PC-9 (cell line): ENCODE data around the gene UPK1B. TPM values are rescaled to one million over a fixed set of nuclear protein-coding genes. Genes with fewer than 3 reads are reported as not detected.
A peak's percentile ranks its signal among the peaks of the same experiment; 100 is the strongest.

Source experiments
- BruUV-seq: library from RNA; stranded (reverse); fragments of 400-500 nt; replicated peaks from 2 replicates; lab custom pipeline; 2021; lab: Mats Ljungman, UMichigan
- CTCF ChIA-PET: fragments of 300-600 bp; sonication (Branson Sonifier 250); formaldehyde crosslinking; loops from one replicate; lab custom pipeline; 2022; ENCODE audit warnings: antibody characterized with exemption; lab: Charles Lee
- POLR2A ChIA-PET: fragments of 300-600 bp; sonication (Branson Sonifier 250); formaldehyde crosslinking; loops from one replicate; lab custom pipeline; 2022; ENCODE audit warnings: antibody characterized with exemption; ENCODE audit not compliant: unreplicated experiment; lab: Charles Lee
- DNase-seq, 2 experiments: peaks; one replicate each; pipeline versions ENCODE4 v3.0.0 to v3.0.0-alpha.2; 2015 to 2022; ENCODE audit warnings: mixed read lengths in 1 of 2
- H2AFZ ChIP-seq: fragments of 200-600 bp; sonication (generic); 2 replicates; pipeline ENCODE4 v1.8.1; 2017; ENCODE audit warnings: antibody characterized with exemption
- H3F3A ChIP-seq: fragments of 200-600 bp; sonication (generic); 2 replicates; pipeline ENCODE4 v1.8.1; 2017; ENCODE audit warnings: antibody characterized with exemption, mild to moderate bottlenecking, low read depth; ENCODE audit not compliant: insufficient read depth
- H3K27ac ChIP-seq: fragments of 200-600 bp; sonication (generic); 2 replicates; pipeline ENCODE4 v1.6.1; 2016; ENCODE audit warnings: mixed run types
- H3K27me3 ChIP-seq: fragments of 200-600 bp; sonication (generic); 2 replicates; pipeline ENCODE4 v1.6.1; 2016; ENCODE audit warnings: low read depth, mixed run types; ENCODE audit not compliant: insufficient read depth
- H3K36me3 ChIP-seq: fragments of 200-600 bp; sonication (generic); 2 replicates; pipeline ENCODE4 v1.6.1; 2016; ENCODE audit warnings: low read depth, mixed run types
- H3K4me1 ChIP-seq: fragments of 200-600 bp; sonication (generic); replicated peaks from 2 replicates; pipeline ENCODE4 v1.6.1; 2016; ENCODE audit warnings: mixed run types; ENCODE audit not compliant: insufficient read depth
- H3K4me2 ChIP-seq: fragments of 200-600 bp; sonication (generic); 2 replicates; pipeline ENCODE4 v1.6.1; 2017; ENCODE audit warnings: mixed run types
- H3K4me3 ChIP-seq: fragments of 200-600 bp; sonication (generic); 2 replicates; pipeline ENCODE4 v1.6.1; 2016; ENCODE audit warnings: mixed run types
- H3K79me2 ChIP-seq: fragments of 200-600 bp; sonication (generic); 2 replicates; pipeline ENCODE4 v1.6.1; 2017; ENCODE audit warnings: low read depth, mixed run types
- H3K9me2 ChIP-seq: fragments of 200-600 bp; sonication (generic); 2 replicates; pipeline ENCODE4 v1.8.1; 2017; ENCODE audit warnings: mild to moderate bottlenecking; ENCODE audit not compliant: insufficient read depth
- H3K9me3 ChIP-seq: fragments of 200-600 bp; sonication (generic); 2 replicates; pipeline ENCODE4 v1.8.1; 2016; ENCODE audit warnings: low read depth; ENCODE audit not compliant: insufficient read depth
- H4K20me1 ChIP-seq: fragments of 200-600 bp; sonication (generic); 2 replicates; pipeline ENCODE4 v1.8.1; 2017; ENCODE audit not compliant: insufficient read depth
- EZH2 ChIP-seq: fragments of 200-600 bp; sonication (generic); IDR thresholded peaks from 2 replicates; pipeline ENCODE4 v1.8.0; 2017; ENCODE audit warnings: antibody characterized with exemption, low read depth
- intact Hi-C: fragments of 100-400 bp; cut with micrococcal nuclease; formaldehyde crosslinking; loops from one replicate; pipeline ENCODE4 v1.10.0; 2022; ENCODE audit not compliant: unreplicated experiment
- total RNA-seq: library from RNA; stranded (reverse); gene quantifications from 2 replicates; pipeline ENCODE4 v1.2.3, GENCODE V29; 2021
- TF ChIP-seq, protein P1 (sequence below): fragments of 200-600 bp; sonication (generic); conservative IDR thresholded peaks from 2 replicates; pipeline ENCODE4 v1.6.1; 2017; ENCODE audit warnings: mixed run types, antibody characterized with exemption, mild to moderate bottlenecking, moderate library complexity

UPK1B gene
- total RNA-seq, 1 experiment from 2014 or later: not detected

DNA sequence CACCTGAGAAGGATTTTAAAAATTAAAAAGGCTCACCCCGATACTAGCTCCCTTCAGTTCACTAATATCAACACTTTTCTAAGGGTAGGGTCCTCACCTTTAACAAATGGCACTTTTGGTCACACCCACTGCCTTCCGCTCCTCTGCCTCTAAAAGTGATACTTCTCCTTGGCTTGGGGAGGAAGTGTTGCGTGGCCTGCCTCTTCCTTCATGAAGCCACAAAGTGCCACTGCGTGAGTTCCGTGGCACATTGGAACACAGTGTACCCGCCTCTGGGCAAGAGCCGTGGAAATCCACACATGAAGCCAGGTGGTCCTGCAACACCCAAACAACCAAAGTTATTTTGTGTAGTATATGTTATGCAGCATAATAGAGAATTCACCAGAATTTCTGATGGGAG lies 63.4 kb downstream of the UPK1B start:
- Histone ChIP-seq H2AFZ (no peak overlapping the region), H3K79me2 (peaks cover 34% of the 10 kb centered on the region), H4K20me1 (no peaks in the 10 kb centered on the region), H3F3A (peaks cover 8% of the 10 kb centered on the region), H3K4me3 (no peak overlapping the region), H3K36me3 (peaks cover 29% of the 10 kb centered on the region), H3K27ac (no peak overlapping the region), H3K27me3 (no peaks in the 10 kb centered on the region), H3K9me3 (no peaks in the 10 kb centered on the region), H3K4me2 (no peak overlapping the region), H3K9me2 (no peaks in the 10 kb centered on the region), H3K4me1 (peaks cover 20% of the 10 kb centered on the region)
- no peak for DNase-seq
- CTCF ChIA-PET: no interaction called here
- POLR2A ChIA-PET: interaction anchor here (0.7 kb wide), 1 partner anchor 10 kb away, joined by 3 read pairs; no protein-coding TSS in a partner anchor
- BruUV-seq: no TSS peak
- TF ChIP-seq, protein P1, sequence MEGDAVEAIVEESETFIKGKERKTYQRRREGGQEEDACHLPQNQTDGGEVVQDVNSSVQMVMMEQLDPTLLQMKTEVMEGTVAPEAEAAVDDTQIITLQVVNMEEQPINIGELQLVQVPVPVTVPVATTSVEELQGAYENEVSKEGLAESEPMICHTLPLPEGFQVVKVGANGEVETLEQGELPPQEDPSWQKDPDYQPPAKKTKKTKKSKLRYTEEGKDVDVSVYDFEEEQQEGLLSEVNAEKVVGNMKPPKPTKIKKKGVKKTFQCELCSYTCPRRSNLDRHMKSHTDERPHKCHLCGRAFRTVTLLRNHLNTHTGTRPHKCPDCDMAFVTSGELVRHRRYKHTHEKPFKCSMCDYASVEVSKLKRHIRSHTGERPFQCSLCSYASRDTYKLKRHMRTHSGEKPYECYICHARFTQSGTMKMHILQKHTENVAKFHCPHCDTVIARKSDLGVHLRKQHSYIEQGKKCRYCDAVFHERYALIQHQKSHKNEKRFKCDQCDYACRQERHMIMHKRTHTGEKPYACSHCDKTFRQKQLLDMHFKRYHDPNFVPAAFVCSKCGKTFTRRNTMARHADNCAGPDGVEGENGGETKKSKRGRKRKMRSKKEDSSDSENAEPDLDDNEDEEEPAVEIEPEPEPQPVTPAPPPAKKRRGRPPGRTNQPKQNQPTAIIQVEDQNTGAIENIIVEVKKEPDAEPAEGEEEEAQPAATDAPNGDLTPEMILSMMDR: no peak
- TF ChIP-seq EZH2: no peak
- intact Hi-C loops: no loop called here

DNA sequence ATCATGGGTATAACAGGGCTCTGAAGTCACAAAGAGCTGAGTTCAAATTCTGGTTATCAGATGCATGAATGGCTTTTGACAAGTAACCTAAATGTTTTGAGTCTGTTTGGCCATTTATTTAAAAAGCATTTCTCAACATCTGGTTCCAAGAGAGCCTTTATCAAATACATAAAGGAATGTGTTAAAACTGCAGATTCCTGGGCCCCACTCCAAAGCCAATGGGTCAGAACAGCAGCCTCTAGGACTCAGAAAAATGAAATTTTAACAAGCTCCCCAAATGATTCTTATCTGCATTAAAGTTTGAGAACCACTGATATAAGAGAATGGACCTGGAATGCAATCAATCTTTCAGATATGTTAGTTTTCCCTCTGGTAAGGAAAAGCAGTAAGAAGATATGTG lies 63.9 kb downstream of the UPK1B start:
- Histone ChIP-seq H2AFZ (no peak overlapping the region), H3K9me3 (no peaks in the 10 kb centered on the region), H3K4me3 (no peak overlapping the region), H3K27me3 (no peaks in the 10 kb centered on the region), H3K79me2 (peaks cover 34% of the 10 kb centered on the region), H3K4me2 (no peak overlapping the region), H3K4me1 (peaks cover 20% of the 10 kb centered on the region), H3K9me2 (no peaks in the 10 kb centered on the region), H3K27ac (no peak overlapping the region), H4K20me1 (no peaks in the 10 kb centered on the region), H3F3A (peaks cover 8% of the 10 kb centered on the region), H3K36me3 (peaks cover 29% of the 10 kb centered on the region)
- ChIA-PET CTCF (interaction anchor here (0.7 kb wide), 1 partner anchor 795 kb away, joined by 4 read pairs; no protein-coding TSS in a partner anchor), POLR2A (no interaction called here)
- intact Hi-C loops: no loop called here
- BruUV-seq: no TSS peak
- TF ChIP-seq, protein P1: no peak
- TF ChIP-seq EZH2: no peak
- DNase-seq: no peak

DNA sequence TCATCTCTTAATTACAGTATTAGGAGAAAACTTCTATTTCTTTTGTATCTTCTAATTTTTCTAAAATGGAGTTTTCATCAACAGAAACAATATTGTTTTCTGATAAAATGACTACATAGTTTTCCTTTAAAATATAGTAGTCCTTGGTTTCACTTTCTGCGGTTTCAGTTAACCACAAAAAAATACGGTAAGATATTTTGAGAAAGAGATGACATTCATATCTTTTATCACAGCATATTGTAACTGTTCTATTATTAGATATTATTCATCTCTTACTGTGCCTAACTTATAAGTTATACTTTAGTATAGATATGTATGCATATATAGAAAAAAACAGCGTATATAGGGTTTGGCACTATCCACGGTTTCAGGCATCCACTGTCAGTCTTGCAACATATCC lies 65.0 kb downstream of the UPK1B start:
- H3K36me3 ChIP-seq: peaks cover 29% of the 10 kb centered on the region
- BruUV-seq: no TSS peak
- ChIA-PET CTCF (no interaction called here), POLR2A (no interaction called here)
- H3K4me3 ChIP-seq: no peak overlapping the region
- peaks cover 20% of the 10 kb centered on the region for H3K4me1 ChIP-seq
- no peaks in the 10 kb centered on the region for H3K9me3 ChIP-seq
- no peak overlapping the region for H2AFZ ChIP-seq
- H3F3A ChIP-seq: peaks cover 8% of the 10 kb centered on the region
- DNase-seq: no peak
- H3K27ac ChIP-seq: no peak overlapping the region
- TF ChIP-seq, protein P1: no peak
- no peak for TF ChIP-seq EZH2
- no peaks in the 10 kb centered on the region for H3K27me3 ChIP-seq
- H3K79me2 ChIP-seq: peaks cover 34% of the 10 kb centered on the region
- intact Hi-C loops: no loop called here
- H4K20me1 ChIP-seq: no peaks in the 10 kb centered on the region
- no peaks in the 10 kb centered on the region for H3K9me2 ChIP-seq
- peak overlapping the region; percentile 89 for H3K4me2 ChIP-seq
